Activated CD8-positive, alpha-beta memory T cell treated with anti-CD3 and anti-CD28 coated beads for 36 hours (primary cell): ENCODE measurements around the gene NXF1. TPM values are rescaled to one million over a fixed set of nuclear protein-coding genes. Genes with fewer than 3 reads are reported as not detected.

ENCODE experiments used
- CTCF ChIA-PET: fragments of 350-600 bp; sonication (Branson Sonifier 250); formaldehyde crosslinking; loops from one replicate; lab custom pipeline; 2021; ENCODE audit warnings: antibody characterized with exemption; lab: Charles Lee
- POLR2A ChIA-PET: fragments of 350-600 bp; sonication (Branson Sonifier 250); formaldehyde crosslinking; loops from one replicate; lab custom pipeline; 2021; ENCODE audit warnings: antibody characterized with exemption; lab: Charles Lee
- total RNA-seq, 2 experiments: library from RNA; stranded (reverse); gene quantifications; one replicate each; pipeline ENCODE4 v1.2.3, GENCODE V29; 2021

NXF1 gene
- total RNA-seq: 10 to 100 TPM; 93.1 to 95.4 TPM

DNA sequence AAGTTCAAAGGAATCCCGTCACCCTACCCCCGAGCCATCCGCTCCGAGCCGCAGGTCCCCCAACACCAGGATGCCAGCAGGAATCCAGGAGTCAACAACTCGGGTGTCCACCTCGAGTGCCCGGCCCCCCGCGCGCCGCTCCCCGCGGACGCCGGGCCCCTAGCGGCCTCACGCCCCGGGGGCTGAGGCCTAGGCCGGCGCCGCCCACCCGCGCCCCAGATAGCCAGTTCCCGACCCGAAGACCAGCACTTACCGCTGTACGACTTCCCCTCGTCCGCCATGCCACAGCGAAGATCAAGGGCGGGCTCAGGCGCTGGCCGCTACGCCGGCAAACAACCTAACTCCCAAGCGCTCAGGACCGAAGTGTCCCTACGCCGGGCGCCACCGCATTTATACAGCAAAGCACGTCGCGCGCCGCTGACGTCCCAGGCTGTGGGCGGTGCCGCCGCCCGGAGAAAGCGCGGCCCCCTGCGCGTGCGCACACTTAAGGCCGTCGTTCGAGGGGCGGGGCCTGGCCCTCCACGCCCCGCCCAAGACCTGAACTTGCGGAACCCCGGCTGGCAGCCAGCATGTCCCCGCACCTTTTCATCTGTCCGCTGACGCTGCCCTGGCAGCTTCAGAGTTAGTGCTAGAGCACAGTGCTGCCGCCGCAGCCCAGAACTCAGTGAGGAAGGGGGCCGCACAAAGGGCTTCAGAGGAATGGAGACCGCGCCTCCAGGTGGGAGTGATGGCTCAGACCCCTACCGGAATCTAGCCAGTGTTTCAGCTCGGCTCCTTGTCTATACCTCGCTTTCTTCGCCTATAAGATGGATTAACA is at the start of gene NXF1:
Gene NXF1, minus strand, starts transcription at position 365 of the 817 bp plus-strand sequence. Its CDS starts 84 bp downstream, at position 281.
- CTCF ChIA-PET: interaction anchor here (0.8 to 2.9 kb wide), 4 partner anchors 11 to 76 kb away, joined by 3 to 19 read pairs (median 4); partner anchors contain the start of genes SLC3A2 and TMEM179B
- POLR2A ChIA-PET: interaction anchor here (0.6 to 2.5 kb wide), 12 partner anchors 10 to 96 kb away, joined by 3 to 17 read pairs (median 6); partner anchors contain the start of genes SLC3A2, STX5, TEX54 and TMEM179B

DNA sequence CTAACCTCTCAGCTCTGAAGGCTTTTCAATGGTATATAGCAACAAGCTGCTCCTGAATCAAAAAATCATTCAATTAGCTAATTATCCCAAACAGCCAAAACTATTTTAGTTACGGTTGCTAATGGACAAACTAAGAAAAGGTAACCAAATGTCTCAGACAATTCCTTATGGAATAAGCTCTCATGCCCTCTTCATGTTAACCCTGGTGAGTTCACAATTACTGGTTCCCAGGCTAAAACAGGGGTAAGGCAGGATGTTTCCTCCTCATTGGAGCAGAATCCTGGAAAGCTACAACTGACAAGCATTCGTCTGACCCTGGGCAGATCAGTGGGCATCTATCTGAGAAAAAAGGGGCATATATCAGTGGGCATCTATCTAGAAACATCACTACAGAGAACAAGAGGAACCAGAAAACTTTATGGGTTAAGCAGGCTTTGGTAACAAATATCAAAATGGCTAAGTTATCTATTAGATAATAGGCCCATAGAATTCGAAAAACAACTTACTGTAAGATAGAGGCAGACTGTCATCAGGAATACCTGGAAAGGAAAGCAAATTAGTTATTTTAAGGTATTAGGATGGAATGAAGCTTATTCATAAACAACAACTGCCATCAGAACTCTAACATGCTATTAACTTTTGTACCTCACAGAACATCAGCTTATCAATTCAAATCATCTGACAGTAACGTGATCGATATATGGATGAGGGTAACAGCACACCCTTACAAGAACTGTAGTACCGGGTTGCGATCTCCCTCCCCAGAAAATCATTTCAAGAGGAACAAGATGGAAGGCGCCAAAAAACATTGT is 49.0 kb upstream of the NXF1 start:
- ChIA-PET CTCF (interaction anchor here (1.1 to 5.5 kb wide), 6 partner anchors 10 to 67 kb away, joined by 3 to 46 read pairs (median 16); partner anchors contain the start of genes SLC3A2, TMEM179B and WDR74), POLR2A (interaction anchor here (0.6 to 9.4 kb wide), 19 partner anchors 8 to 263 kb away, joined by 3 to 249 read pairs (median 7); partner anchors contain the start of genes C11orf98, CSKMT, HNRNPUL2 and LBHD1)

DNA sequence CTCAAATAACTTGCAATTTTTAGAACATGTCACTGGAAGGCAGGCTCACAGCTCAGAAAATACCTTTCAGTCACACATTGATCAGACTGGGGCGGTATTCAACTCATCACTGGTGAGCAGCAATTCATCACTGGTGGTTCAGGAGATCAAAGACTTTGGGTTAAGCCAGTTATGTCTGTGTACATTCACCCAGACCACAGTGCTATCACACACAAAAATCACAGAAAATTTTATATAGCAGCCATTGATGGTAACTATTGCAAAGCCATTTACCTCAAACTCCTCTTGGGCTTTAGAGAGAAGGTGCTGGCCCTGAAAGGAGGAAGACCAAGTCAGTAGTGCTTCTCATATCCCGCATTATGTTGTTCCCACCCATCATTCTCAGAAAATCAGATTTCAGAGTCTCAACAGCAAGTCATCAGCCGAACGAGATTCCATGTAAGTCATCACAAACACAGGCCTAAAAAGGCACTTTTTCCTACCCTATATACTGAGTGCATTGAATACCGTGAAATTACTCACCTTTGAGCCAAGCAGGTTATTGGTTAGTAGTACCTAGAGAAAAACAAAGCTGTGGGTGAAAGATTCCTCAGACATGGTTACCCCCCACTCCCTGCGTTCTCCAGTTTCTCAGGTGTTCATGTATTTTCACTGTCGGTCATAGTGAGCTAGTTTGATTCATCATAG is 48.2 kb upstream of the NXF1 start:
- CTCF ChIA-PET: interaction anchor here (1.1 to 5.5 kb wide), 5 partner anchors 10 to 66 kb away, joined by 3 to 46 read pairs (median 23); partner anchors contain the start of genes SLC3A2, TMEM179B and WDR74
- POLR2A ChIA-PET: interaction anchor here (0.6 to 9.4 kb wide), 11 partner anchors 8 to 250 kb away, joined by 3 to 249 read pairs (median 7); partner anchors contain the start of genes C11orf98, CSKMT, SLC3A2 and STX5

DNA sequence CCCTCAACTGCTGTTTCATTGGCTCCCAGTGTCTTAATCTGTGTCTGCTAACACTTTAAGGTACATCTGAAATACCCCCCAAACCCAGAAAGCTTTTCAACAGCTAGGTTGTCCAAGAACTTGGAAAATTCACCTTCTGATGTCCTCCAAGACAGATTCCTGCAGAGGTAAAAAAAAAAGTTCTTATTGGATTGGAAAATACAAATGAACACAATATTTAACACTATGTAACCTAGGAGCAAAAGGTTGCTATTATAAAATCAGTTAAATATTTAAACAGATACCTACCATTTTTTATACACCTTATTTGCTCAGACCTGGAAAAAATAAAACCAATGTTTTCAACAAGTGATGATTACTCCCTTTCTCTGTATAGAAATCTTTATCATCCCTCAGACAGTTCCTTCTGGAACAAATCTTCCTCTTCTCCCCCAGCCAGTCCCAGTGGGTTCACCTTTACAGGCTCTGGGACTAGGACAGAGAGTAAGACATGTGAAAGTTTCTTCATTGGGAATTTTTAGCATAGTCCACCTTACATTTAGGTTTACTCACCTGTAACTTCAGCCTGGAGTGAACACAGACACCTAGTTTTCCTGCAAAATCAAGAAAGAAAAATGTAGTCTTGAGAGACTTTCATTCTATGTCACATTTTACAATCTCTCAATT is 47.4 kb upstream of the NXF1 start:
- POLR2A ChIA-PET: interaction anchor here (0.6 to 9.4 kb wide), 4 partner anchors 12 to 212 kb away, joined by 6 to 249 read pairs (median 106); partner anchors contain the start of genes SLC3A2, STX5, TEX54 and WDR74
- CTCF ChIA-PET: interaction anchor here (1.1 to 4.0 kb wide), 3 partner anchors 12 to 66 kb away, joined by 3 to 23 read pairs (median 5); partner anchors contain the start of genes TMEM179B and WDR74

DNA sequence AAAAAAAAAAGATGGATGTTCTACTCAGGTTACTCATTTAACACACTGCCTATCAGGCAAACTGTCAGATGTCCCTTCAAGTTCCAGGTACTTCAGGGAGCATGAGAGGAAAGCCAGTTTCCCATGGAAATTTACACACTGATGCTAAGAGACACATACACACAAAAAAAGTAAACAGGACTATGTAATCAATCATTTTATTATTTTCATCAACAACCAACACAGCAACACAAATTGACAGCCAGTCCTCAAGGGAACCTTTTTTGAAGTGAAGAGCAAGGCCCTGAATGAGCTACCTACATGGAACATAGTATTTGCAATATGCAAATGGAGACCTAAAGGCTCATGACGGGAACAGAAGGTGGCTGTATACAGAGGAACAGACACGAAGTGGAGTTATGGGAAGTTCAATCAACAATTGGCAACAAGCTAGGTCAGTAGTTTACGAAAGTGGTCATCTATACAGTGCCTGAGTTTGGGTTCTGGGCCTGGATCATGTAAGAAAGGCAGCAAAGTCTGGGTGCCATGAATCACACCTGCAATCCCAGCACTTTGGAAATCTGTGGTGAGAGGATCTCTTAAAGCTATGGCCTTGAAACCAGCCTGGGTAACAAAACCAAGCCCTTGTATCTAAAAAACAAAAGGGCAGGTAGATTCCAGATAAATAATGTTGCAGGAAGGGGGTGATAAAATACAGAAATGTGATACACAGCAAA is 46.7 kb upstream of the NXF1 start:
- POLR2A ChIA-PET: interaction anchor here (0.6 to 9.4 kb wide), 8 partner anchors 11 to 211 kb away, joined by 3 to 249 read pairs (median 6); partner anchors contain the start of genes HNRNPUL2, SLC3A2, STX5 and TEX54
- CTCF ChIA-PET: interaction anchor here (1.1 kb wide), 2 partner anchors 30 to 65 kb away, joined by 3 to 5 read pairs; partner anchors contain the start of gene TMEM179B

DNA sequence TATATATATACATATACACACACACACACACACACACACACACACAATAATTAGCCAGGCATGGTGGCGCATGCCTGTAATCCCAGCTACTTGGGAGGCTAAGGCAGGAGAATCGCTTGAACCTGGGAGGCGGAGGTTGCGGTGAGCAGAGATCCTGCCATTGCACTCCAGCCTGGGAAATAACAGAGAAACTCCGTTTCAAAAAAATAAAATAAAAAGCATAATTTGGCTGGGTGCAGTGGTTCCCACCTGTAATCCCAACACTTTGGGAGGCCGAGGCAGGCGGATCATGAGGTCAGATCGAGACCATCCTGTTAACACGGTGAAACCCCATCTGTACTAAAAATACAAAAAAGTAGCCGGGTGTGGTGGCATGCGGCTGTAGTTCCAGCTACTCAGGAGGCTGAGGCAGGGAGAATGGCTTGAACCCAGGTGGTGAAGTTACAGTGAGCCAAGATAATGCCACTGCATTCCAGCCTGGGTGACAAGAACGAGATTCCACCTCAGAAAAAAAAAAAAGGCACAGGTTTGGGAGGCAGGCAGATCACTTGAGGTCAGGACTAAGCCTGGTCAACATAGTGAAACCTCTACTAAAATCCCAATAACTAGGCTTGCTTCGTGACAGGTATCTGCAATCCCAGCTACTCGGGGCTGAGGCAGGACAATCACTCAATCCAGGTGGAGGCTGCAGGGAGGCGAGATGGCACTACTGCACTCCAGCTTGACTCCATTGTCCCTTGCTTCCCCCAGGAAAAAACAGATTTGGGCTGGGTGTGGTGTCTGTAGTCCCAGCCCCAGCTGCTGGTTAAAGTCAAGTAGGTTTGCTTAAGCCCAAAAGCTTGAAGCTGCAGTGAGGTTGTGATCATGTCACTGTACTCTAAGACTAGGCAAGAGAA is 45.9 kb upstream of the NXF1 start:
- CTCF ChIA-PET: interaction anchor here (0.7 to 1.1 kb wide), 3 partner anchors 8 to 30 kb away, joined by 3 read pairs; no protein-coding TSS in a partner anchor

DNA sequence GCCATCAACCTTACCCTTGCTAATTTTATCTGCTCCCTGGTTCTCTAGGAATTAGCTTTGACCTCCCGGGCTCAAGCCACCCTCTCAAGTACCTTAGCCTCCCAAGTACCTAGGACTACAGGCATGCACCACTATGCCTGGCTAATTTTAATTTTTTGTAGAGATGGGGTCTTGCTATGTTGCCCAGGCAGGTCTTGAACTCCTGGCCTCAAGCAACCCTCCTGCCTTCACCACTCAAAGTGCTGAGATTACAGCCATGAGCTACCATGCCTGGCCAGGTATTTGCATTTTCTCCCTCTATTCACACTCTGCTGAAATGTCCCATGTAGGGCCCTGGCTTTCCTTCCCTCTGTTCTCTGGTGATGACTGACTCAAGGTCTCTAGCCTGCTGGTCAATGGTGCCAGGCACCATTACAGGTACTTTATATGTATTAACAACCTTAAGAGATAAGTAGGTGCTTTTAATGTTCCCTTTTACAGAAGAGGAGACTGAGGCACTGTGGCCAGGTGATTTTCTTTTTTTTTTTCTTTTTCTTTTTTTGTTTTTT is 42.6 kb upstream of the NXF1 start:
- POLR2A ChIA-PET: interaction anchor here (0.7 kb wide), 1 partner anchor 24 kb away, joined by 12 read pairs; no protein-coding TSS in a partner anchor

More for the DNA sequence above, 45.9 kb upstream of the NXF1 start:
- POLR2A ChIA-PET: interaction anchor here (0.6 to 9.4 kb wide), 13 partner anchors 10 to 124 kb away, joined by 3 to 249 read pairs (median 4); partner anchors contain the start of genes HNRNPUL2, SLC3A2, STX5 and TMEM179B

DNA sequence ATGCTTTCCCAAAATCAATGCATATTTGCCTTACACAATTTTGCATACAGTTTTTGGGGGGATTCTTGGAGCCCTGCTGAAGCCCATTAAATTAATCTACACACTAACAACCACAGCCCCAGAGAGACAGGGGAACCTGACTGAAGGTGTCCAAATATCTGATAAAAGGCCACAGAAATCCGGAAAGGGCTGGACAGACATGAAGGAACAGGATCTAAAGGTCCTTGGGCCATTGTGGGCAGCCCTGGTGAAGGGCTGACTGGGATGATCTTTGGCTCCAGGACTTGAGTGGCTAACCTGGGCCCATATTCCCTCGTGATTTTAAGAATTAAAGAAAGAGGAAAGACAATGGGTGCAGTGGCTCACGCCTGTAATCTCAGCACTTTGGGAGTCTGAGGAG is 40.9 kb upstream of the NXF1 start:
- CTCF ChIA-PET: no interaction called here
- POLR2A ChIA-PET: no interaction called here

More for the DNA sequence above, 42.6 kb upstream of the NXF1 start:
- CTCF ChIA-PET: no interaction called here

DNA sequence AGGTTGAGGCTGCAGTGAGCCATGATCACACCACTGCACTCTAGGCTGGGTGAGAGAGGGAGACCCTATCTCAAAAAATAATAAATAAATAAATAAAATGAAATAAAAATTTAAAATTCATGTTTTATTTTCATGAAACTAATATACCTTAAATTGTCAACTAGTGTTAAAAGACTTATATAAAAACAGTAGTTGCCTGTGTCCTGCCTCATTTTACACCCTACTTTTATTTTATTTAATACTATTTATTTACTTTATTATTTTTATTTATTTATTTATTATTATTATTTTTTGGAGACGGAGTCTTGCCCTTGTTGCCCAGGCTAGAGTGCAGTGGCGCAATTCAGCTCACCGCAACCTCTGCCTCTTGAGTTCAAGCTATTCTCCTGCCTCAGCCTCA is 38.9 kb upstream of the NXF1 start:
- CTCF ChIA-PET: interaction anchor here (1.4 kb wide), 1 partner anchor 10 kb away, joined by 8 read pairs; no protein-coding TSS in a partner anchor
- POLR2A ChIA-PET: interaction anchor here (0.6 to 1.2 kb wide), 3 partner anchors 10 to 32 kb away, joined by 3 to 6 read pairs (median 4); no protein-coding TSS in a partner anchor

DNA sequence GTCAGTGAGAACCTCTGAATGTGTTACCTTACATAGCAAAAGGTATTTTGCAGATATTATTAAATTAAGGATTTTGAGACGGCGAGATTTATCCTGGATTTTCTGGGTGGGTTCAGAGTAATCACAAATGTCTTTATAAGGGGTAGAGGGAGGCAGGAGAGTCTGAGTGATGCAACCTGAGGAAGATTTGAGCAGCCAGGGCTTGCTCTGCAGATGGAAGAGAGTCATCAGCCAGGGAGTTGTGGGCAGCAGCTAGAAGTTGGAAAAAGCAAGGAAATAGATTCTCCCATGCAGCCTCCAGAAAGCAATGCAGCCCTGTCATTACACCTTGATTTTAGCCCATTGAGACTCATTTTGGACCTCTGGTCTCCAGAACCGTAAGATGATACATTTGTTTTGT is 38.2 kb upstream of the NXF1 start:
- ChIA-PET CTCF (interaction anchor here (1.4 to 1.5 kb wide), 2 partner anchors 11 kb away, joined by 3 to 8 read pairs; partner anchors contain the start of gene TEX54), POLR2A (interaction anchor here (0.7 to 4.7 kb wide), 3 partner anchors 10 to 177 kb away, joined by 3 to 249 read pairs (median 5); no protein-coding TSS in a partner anchor)

DNA sequence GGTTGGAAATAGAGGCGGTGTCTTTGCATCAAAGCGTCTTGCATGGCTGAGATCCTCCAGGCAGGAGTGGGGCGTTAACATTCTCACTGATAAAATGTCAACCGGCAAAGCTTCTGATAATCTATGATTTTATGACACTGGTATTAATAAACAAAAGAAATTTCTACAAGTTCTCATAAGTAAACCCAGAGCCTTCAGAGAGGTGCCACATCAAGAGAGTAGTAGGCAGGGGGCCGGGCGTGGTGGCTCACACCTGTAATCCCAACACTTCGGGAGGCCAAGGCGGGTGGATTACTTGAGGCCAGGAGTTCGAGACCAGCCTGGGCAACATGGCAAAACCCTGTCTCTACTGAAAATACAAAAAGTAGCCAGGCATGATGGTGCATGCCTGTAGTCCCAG is 37.7 kb upstream of the NXF1 start:
- ChIA-PET CTCF (interaction anchor here (0.8 to 1.5 kb wide), 3 partner anchors 8 to 11 kb away, joined by 3 to 8 read pairs (median 3); partner anchors contain the start of gene TEX54), POLR2A (interaction anchor here (0.7 to 4.7 kb wide), 5 partner anchors 11 to 176 kb away, joined by 3 to 249 read pairs (median 4); partner anchors contain the start of genes HNRNPUL2 and SLC3A2)

DNA sequence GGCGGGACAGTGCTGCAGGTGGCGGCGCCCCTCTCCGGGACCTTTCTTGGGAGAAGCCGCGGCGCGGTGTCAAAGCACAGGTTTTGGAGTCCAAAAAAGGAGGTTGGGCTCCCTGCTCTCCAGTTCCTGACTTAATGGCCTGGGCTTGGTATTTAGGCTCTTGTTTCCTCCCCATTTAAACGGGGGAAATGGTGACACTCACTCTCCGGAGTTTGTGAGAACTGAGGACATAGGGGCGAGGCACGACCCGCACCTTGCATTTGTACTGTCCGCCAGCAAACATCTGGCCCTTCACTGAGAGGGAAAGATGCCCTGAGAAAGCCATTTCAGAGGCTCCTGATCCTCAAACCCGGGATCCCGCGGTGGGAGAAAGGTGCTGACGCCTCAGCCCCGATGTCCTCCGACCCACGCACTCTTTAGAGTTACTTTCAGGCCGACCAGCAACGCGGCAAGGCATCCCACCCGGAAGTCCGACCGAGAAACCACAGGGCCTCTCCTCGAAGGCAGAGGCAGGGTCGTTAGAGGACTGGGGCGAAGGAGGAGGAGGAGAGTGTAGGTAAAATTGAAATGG is 37.0 kb upstream of the NXF1 start:
- CTCF ChIA-PET: interaction anchor here (0.8 to 1.5 kb wide), 2 partner anchors 9 to 10 kb away, joined by 3 read pairs; partner anchors contain the start of gene TEX54
- POLR2A ChIA-PET: interaction anchor here (0.9 to 4.7 kb wide), 10 partner anchors 12 to 133 kb away, joined by 3 to 249 read pairs (median 8); partner anchors contain the start of genes HNRNPUL2, SLC3A2, TAF6L and TMEM179B

DNA sequence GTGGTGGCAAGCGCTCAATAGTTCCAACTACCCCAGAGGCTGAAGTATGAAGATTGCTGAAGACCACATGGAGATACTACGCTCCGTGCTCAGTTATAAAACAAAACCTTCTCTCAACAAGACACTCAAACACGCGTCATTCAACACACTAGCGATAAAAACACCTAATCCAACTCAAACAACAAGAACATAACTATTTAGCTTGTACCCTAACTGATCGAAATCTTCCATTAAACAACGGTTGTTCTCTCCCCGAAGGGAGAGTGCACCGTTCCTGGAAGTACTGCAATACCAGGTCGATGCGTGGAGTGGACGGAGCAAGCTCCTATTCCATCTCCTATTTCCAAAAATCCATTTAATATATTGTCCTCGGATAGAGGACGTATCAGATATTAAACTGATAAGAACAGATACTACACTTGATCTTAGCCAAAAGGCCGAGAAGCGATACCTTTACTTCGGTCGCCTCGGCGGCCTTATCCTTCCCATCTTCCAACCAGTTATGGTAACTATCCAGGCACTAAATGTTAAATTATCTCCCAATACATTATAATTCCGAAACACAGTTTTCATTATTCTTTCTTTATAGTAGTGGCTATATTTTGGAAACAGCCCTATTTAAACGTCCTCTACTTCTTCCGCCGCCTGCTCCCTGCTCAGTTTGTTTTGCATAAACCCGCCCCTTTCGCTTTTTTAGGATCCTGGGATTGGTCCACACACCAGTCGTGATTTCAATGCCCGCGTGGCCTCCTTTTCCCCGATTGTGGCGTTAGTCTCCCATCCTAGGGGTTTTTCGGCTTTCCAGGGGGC is 36.3 kb upstream of the NXF1 start:
- CTCF ChIA-PET: interaction anchor here (1.2 to 3.3 kb wide), 4 partner anchors 13 to 54 kb away, joined by 3 to 23 read pairs (median 10); partner anchors contain the start of genes NXF1, TMEM179B and TMEM223
- POLR2A ChIA-PET: interaction anchor here (0.6 to 4.7 kb wide), 29 partner anchors 9 to 1444 kb away, joined by 3 to 249 read pairs (median 4); partner anchors contain the start of genes C11orf98, CSKMT, EEF1G and HNRNPUL2
